GM19467 (cell line): ENCODE data around the gene FAM193B.
A peak's percentile ranks its signal among the peaks of the same experiment; 100 is the strongest.
"Not testable (repeated sequence)": the region's sequence is repeated elsewhere in the genome, so short reads cannot be mapped to it uniquely, and the experiment has no call there.

ENCODE experiments used
- ATAC-seq: cut with Tn5 transposase; IDR thresholded peaks from one replicate; pipeline ENCODE4 v1.9.1; 2021; ENCODE audit warnings: mild to moderate bottlenecking, moderate library complexity; ENCODE audit not compliant: unreplicated experiment

Gene FAM193B

GRCh38 chr5:177578316-177578715, 24.0 kb upstream of the FAM193B start:
- no peak for ATAC-seq

GRCh38 chr5:177576169-177576568, 21.8 kb upstream of the FAM193B start:
- no peak for ATAC-seq

GRCh38 chr5:177575488-177575887, 21.1 kb upstream of the FAM193B start:
- ATAC-seq: no peak

GRCh38 chr5:177569894-177570293, 15.5 kb upstream of the FAM193B start:
- ATAC-seq: no peak

- ATAC-seq: no peak
Observed at GRCh38 chr5:177568326-177568725, 14.0 kb upstream of the FAM193B start.

- no peak for ATAC-seq
Observed at GRCh38 chr5:177565046-177565445, 10.7 kb upstream of the FAM193B start.

GRCh38 chr5:177559446-177559941, 5.1 kb upstream of the FAM193B start:
- ATAC-seq: not testable (repeated sequence)

- ATAC-seq: no peak
Observed at GRCh38 chr5:177557796-177558195, 3.4 kb upstream of the FAM193B start.

- ATAC-seq: no peak
Observed at GRCh38 chr5:177557041-177557647, 2.8 kb upstream of the FAM193B start.

- no peak for ATAC-seq
Observed at GRCh38 chr5:177555665-177556064, 1.3 kb upstream of the FAM193B start.

- ATAC-seq: no peak
Observed at GRCh38 chr5:177555228-177555627, 865 bp upstream of the FAM193B start.

GRCh38 chr5:177553671-177554429, 513 bp downstream of the FAM193B start:
- peak; percentile 36 for ATAC-seq

GRCh38 chr5:177552839-177553455, 1.4 kb downstream of the FAM193B start:
- ATAC-seq: no peak

- no peak for ATAC-seq
Observed at GRCh38 chr5:177550122-177550521, 4.2 kb downstream of the FAM193B start.

GRCh38 chr5:177548495-177548894, 5.9 kb downstream of the FAM193B start:
- no peak for ATAC-seq

GRCh38 chr5:177547736-177548135, 6.6 kb downstream of the FAM193B start:
- ATAC-seq: no peak

GRCh38 chr5:177546258-177546741, 8.1 kb downstream of the FAM193B start:
- no peak for ATAC-seq

- no peak for ATAC-seq
Observed at GRCh38 chr5:177545487-177546257, 8.7 kb downstream of the FAM193B start.

- ATAC-seq: no peak
Observed at GRCh38 chr5:177542816-177543465, 11.4 kb downstream of the FAM193B start.

GRCh38 chr5:177540438-177540837, 13.9 kb downstream of the FAM193B start:
- ATAC-seq: no peak
